ENCODE data around the gene CYFIP2. TPM values are rescaled to one million over a fixed set of nuclear protein-coding genes. Genes with fewer than 3 reads are reported as not detected.
"Not testable (repeated sequence)": the region's sequence is repeated elsewhere in the genome, so short reads cannot be mapped to it uniquely, and the experiment has no call there.

The CYFIP2 gene
- total and polyA plus RNA-seq, 2 of the 8 experiments (the other 6 are each of a cell fraction or from before 2014, with no cell fraction given): 45.1 to 80.6 TPM

GRCh38 chr5:157429920-157430319 lies 164.0 kb downstream of the CYFIP2 start:
- H2BK120ac ChIP-seq (replicated peaks; ENCODE audit: low read depth, low read length); H4K8ac ChIP-seq (ENCODE audit: extremely low read depth, insufficient read depth, low read length); H3K4ac ChIP-seq (replicated peaks; ENCODE audit: insufficient read length, low read depth, low read length); H4K20me1 ChIP-seq (replicated peaks in 1 of 2; ENCODE audit: control insufficient read depth in 1 of 2, insufficient read depth in 2 of 2, low read length in 2 of 2); H3K4me1 ChIP-seq (replicated peaks in 1 of 4; ENCODE audit: control insufficient read depth in 3 of 4, insufficient read depth in 4 of 4, low read length in 3 of 4); DNase-seq (ENCODE audit: low read depth in 1 of 2, low spot score in 2 of 2); H3K23me2 ChIP-seq (ENCODE audit: low read depth, low read length); H2AFZ ChIP-seq (ENCODE audit: low read length); H3K27me3 ChIP-seq (replicated peaks in 1 of 4; ENCODE audit: control insufficient read depth in 3 of 4, extremely low read depth in 1 of 4, insufficient read depth in 3 of 4, low read length in 3 of 4); H4K5ac ChIP-seq (ENCODE audit: insufficient read length, low read depth, low read length); H2BK5ac ChIP-seq (ENCODE audit: low read depth, low read length); H2BK20ac ChIP-seq (ENCODE audit: low read length); H3K23ac ChIP-seq (ENCODE audit: insufficient read length); H3K14ac ChIP-seq (ENCODE audit: insufficient read length); H3K79me2 ChIP-seq (ENCODE audit: control insufficient read depth in 1 of 2, insufficient read depth in 2 of 2, low read length in 2 of 2); H2AK5ac ChIP-seq (ENCODE audit: low read depth, low read length); POLR2A ChIA-PET (ENCODE audit: partially characterized antibody); H4K91ac ChIP-seq (replicated peaks; ENCODE audit: insufficient read length, low read length); H3K4me3 ChIP-seq (ENCODE audit: extremely low read depth in 1 of 4, insufficient read depth in 2 of 4, low read depth in 3 of 4, low read length in 4 of 4); H3K56ac ChIP-seq (replicated peaks; ENCODE audit: insufficient read length, low read depth, low read length); H3K18ac ChIP-seq (ENCODE audit: extremely low read depth, low read length); FAIRE-seq; H3K36me3 ChIP-seq (ENCODE audit: control insufficient read depth in 2 of 4, insufficient read depth in 4 of 4, low read length in 3 of 4); H2BK15ac ChIP-seq (ENCODE audit: low read length); H3K9me3 ChIP-seq (ENCODE audit: insufficient read depth in 2 of 2, low read depth in 1 of 2, low read length in 1 of 2); H3K4me2 ChIP-seq (ENCODE audit: insufficient read depth in 1 of 2, low read depth in 2 of 2, low read length in 2 of 2); H3K27ac ChIP-seq (ENCODE audit: low read depth, low read length); H2BK12ac ChIP-seq (ENCODE audit: low read depth, low read length); H3K79me1 ChIP-seq (ENCODE audit: low read depth, low read length); H3K9ac ChIP-seq (replicated peaks in 1 of 4; ENCODE audit: extremely low read depth in 1 of 4, low read depth in 3 of 4, low read length in 3 of 4): not testable (repeated sequence)
- CTCF ChIA-PET (ENCODE audit: partially characterized antibody): interaction anchor here (1.1 to 5.1 kb wide), 3 partner anchors 11 to 51 kb away, joined by 3 to 82 read pairs (median 4); no protein-coding TSS in a partner anchor
- 89% methylated on average over 5 of the region's 5 CpGs; no CpG with 5 or more reads in 1 of the 2 experiments for WGBS, 2 experiments (ENCODE audit: extremely low coverage in 1 of 2, insufficient coverage in 1 of 2, insufficient read length in 1 of 2, insufficient replicate concordance in 2 of 2, low coverage in 1 of 2, low lambda C conversion rate in 2 of 2, missing lambda C conversion rate in 1 of 2)

Data from H1 (cell line).